ENCODE data around the gene CUL2. TPM values are rescaled to one million over a fixed set of nuclear protein-coding genes. Genes with fewer than 3 reads are reported as not detected.
"Not testable (repeated sequence)": the region's sequence is repeated elsewhere in the genome, so short reads cannot be mapped to it uniquely, and the experiment has no call there.

CUL2 gene
- total RNA-seq (2014; rRNA removed; shearing (Covaris generic)) = 20.6 and 21.7 TPM in 2 replicates

DNA sequence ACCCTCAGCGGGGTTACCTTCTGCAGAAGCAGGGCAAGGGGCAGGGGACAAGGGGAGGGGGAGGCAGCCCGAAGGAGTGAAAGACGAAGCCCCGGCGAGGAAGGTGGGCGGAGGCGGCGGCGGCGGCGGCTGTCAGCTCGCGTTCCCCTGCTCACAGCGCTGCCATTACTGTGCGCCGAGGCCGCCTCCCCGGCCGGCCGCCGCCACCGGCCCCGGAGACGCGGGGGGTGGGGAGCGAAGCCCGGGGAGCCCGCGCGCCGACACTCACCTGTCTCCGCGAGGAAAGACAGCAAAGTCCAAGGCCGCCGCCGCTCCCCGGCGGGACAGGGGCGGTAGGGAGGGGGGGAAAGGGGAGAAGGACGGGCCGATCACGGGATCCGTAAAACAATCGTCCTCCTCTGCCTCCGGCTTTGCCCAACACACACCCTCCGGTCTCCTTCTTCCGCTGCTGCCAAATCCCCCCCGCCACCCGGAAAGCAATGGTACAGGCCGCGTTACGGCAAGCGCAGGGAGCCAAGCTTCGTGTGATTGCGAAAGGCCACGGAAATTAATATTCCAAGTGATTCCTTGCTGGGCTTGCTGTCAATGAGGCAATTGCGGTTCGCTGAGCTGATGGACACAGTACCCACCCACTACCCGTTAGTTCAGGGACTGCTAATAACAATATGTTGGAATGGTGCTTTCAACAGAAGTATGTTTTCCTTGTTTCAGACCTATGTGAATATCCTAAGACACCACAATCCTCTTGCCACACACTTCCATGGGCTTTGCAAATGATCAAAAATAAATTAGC, at the start of gene CUL2:
Gene CUL2 (minus strand): TSS at position 180 of the 793 bp plus-strand sequence. CDS start 19,024 bp downstream, outside the sequence.
- peak; percentile 91 for DNase-seq (ENCODE audit: low read depth)

DNA sequence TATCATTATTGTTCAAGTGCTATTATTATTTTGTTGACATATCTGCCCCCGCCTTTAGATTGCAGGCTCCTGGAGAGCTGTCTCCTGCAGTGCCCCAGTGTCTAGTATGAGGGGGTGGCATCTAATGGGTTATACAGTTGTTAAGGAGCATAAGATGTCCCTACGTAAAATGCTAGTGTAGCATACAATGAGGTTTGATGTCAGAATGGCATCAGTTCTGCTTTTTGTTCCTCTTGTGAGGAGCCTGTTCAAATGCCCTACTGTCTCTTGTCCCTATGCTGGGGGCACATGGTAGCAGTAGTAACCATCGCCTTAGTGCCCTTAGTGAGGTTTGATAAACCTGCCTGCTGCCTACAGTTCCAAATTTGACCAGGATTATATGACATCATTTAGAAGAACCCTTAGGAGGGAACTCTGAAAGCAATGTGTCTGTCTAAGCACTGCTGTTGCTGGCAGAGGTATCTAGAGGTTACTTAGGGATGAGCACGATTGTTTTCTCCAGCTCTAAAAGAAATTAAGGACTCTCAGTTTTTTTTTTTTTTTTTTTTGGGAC, 46.2 kb upstream of the CUL2 start:
- DNase-seq (ENCODE audit: low read depth) = no peak

DNA sequence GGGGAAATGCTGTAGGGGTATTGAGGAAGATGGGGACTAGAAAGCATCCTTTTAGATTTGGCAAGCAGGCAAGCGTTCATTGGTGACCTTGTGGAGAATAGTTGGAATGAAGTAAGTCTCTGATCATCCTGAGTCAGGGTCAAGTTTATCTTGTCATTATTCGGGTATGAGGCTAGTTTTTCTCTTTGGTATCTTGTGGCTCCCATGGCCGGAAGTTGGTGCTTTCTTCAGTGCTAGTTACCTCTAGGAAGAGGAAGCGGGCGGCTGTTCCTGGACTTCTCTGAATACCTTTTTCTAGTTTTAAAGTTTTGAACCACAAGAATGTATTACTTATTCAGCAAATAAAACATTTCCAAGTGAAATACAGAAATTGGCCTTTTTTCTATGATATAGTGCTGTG, 45.7 kb upstream of the CUL2 start:
- no peak for DNase-seq (ENCODE audit: low read depth)

DNA sequence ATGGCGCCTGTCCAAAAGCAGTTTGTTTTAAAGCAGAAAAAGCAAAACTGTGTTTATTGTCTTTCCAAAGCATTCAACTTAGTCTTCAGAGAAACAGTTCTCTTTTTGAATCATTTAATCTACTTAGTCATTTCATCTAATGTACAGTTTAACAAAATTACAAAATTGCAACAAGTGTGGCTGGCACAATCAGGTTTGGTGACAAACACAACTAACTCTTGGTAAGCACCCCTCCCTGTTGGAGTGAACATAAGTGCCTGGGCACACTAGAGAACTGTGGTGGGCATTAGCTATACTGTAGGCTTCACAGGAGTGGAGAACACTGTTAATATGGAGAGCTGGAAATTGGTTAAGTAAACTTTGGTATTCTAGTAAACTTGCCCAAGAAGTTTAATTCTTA, 43.4 kb upstream of the CUL2 start:
- no peak for DNase-seq (ENCODE audit: low read depth)

DNA sequence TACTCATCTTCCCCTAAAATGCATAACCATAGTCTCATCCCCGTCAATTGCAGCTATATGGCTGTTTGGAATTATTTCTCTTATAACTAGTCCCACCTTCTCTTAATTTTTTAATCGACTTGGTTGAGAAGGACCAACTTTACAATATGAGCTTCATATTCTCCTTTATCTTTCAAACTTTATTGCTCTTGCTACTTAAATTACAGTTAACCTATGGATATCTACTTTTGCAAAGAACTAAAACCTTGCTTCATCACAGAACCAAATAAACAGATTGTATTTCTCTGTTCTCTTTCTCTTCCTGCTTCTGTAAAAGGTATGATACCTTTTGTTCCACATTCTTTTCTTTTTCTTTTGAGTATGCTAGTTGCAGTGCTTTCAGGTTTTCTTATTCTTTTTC, 42.6 kb upstream of the CUL2 start:
- DNase-seq (ENCODE audit: low read depth) = no peak

DNA sequence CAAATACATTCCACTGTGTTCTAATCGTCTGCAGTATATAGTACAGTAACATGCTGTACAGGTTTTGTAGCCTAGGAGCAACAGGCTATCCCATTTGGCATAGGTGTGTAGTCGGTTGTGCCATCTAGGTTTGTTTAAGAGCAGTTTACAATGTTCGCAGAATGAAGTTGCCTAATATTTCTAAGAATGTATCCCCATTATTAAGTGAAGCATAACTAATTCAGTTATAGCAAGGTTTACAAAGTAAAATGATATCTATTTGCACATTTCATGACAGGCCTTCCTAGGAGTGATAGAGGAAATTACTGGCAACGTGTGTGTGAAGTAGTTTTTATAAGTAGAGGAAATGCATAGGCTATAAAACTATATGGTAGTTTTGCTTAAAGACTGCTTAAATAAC, 40.5 kb upstream of the CUL2 start:
- no peak for DNase-seq (ENCODE audit: low read depth)

DNA sequence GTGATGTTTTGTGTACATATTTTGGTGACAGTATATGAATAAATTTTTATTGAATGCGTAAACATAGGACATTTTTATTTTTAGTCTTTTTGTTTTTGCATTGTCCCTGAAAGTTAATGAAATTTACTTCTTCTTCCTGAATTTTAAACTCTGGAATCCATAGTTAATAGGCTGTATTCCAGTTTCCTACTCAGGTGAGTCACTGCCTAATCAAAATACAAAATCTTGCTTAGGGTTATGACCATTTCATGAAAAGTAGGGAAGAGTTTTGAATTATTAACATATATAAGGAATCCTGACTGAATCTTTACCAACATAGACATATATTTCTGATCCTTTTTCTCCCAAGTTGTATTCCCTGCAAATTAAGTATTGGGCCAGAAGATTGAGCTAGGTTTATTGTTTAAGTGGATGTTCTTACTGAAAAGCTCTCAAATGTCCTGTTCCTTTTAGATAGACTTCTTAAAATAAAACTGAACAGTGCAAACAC, 39.1 kb upstream of the CUL2 start:
- no peak for DNase-seq (ENCODE audit: low read depth)

DNA sequence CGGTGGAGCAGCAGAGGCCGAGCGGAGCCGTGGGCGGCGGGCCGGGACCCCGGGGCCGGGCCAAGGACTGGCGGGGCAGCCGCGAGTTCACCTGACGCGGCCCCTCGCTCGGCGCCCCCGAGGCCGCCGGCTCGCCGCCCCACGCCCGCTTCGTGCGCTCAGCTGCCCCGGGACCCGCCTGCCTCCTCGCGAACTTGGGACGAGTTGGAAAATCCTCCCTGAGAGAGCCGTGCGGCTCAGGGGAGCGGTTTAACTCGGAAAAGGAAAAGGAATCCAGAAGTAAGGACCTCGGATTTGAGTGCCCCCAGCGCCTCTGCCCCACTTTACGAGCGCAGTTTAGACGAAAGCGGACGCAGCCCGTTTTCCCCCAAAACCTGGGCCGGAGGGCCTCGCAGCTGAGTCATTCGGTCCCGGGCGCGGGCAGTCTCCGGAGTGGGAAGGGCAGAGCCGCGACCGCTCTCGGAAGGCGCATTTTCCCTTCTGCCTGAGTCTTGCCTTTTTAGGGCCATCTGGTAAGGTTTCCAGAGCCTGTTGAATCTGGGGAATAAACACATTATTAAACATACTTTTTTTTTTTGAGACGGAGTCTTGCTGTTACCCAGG, 37.2 kb upstream of the CUL2 start:
- peak; percentile 60 for DNase-seq (ENCODE audit: low read depth)

DNA sequence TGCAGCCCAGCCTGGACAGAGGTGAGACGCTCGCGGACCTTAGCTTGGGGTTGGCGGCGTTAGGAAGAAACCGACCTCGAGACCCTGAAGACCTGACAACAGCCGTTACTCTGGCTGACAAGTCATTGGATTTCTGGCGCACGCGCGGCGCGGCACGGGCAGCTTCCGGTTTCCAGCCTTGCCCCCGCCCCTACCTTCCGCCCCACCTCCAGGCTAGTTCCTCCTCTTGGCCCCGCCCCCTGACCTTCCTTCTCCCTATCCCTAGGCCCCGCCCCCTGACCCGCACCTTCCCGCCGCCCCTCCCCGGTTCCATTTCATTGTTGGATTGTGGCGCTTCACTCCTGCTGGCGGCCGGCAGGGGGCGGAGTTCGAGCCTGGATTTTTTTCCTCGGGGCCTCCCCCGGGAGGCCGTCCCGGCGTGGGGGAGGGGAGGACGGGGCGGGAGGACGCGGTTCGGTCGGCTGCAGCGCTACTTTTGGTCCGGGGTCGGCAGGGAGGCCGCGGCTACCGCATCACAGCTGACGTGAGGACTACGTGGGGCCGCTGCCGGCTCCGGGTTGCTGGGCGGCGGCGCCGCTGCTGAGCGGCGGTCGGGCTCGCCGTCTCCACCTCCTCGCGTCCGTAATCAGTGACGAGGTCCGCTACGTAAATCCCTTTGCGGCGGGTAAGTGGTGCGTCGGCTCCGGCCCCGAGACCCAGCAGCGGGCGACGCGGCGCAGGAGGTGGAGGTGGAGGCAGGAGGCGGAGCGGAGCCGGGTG, 36.6 kb upstream of the CUL2 start, which contains the start of gene CREM:
Gene CREM (plus strand): TSS at position 317 of the 759 bp plus-strand sequence. CDS start 10,990 bp downstream, outside the sequence.
- peak; percentile 90 for DNase-seq (ENCODE audit: low read depth)

DNA sequence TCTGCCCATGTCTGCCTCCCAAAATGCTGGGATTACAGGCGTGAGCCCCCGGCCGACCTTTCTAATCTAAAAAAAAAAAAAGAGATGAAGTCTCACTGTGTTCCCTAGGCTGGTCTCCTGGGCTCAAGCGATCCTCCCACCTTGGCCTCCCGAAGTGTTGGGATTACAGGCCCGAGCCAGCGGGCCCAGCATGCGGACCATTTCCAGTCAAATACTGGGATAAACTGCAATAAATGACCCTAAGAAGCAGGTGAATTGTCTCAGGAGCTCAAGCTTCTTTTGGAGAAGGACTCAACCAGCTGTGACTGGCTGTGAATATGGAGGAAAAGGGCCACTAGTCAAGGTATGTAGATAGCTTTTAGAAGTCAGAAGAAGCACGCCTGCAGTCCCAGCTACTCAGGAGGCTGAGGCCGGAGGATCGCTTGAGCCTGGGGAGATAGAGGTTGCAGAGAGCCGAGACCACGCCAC, 36.0 kb upstream of the CUL2 start:
- no peak for DNase-seq (ENCODE audit: low read depth)

DNA sequence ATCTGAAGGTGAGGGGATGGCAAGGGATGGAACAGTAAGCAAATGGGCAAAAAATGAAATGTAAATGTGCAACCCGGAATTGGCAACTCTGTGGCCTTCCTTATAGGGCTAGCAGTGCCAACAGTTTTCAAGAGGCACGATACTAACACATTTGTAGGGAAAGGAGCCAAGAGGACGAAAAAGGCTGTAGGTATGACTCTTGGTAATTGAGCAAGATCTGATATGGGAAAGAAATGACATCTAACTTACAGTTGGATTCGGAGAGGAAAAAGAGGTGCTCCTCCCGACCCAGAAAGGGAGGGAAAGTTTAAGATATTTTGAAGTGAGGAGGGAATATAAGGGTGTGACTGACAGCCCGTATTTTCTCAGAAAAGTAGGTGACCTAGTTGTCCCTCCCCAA, 34.4 kb upstream of the CUL2 start:
- DNase-seq (ENCODE audit: low read depth) = no peak

DNA sequence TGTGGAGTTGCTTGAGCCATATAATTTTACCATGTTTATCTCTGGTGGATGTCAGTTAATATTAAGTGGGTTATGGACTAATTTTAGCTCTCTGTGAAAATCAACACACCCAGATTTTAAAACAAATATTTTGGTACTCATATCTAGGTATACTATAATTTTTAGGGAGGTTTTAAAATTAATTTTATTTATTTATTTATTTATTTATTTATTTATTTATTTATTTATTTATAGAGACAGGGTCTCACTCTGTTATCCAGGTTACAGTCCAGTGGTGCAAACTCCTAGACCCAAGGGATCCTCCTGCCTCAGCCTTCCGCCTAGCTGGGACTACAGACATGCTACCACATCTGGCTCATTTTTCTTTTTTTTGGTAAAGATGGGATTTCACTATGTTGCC, 29.2 kb upstream of the CUL2 start:
- no peak for DNase-seq (ENCODE audit: low read depth)

DNA sequence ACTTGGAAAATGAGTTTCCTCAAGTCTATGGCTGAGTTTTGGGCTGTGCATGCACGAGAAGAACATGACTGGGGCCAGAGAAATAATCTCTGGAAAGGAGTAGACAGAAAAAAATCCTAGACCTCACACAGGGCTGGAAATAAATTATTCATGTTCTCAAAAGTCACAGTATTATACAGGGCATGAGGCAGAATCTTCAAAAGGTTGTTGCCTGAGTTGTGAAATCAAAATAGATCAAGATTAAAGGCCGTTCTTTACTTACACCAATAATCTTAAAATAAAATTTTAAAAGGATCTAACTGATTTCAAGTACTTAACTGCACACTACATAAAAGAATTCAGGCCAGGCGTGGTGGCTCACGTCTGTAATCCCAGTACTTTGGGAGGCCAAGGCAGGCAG, 22.4 kb upstream of the CUL2 start:
- DNase-seq (ENCODE audit: low read depth) = no peak

DNA sequence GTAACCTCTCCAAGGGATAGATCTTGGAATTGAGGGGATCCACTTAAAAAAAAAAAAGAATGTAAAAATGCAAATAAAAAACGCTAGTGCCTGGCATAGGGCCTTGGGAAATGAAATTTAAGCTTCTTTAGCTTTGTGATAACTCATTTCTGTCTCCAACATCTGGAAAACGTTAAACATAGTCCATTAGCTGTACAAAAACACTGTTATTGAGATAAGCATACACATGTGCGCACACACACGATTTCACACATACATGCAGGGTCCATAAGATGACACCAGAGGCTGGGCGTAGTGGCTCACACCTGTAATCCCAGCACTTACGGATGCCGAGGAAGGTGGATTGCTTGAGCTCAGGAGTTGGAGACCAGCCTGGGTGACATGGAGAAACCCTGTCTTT, 13.7 kb upstream of the CUL2 start:
- no peak for DNase-seq (ENCODE audit: low read depth)

DNA sequence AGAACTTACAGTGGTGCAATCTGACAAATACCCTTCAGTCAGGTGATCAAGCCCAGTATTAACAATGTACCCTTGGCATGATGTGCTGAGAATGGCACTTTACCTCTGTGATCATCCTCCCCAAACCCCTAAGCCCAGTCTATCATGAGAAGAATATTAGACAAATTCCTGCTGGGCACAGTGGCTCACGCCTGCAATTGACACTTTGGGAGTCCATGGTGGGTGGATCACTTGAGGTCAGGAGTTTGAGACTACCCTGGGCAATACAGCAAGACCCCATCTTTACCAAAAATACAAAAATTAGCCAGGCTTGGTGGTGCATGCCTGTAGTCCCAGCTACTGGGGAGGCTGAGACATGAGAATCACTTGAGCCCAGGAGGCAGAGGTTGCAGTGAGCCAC, 7.4 kb upstream of the CUL2 start:
- no peak for DNase-seq (ENCODE audit: low read depth)

DNA sequence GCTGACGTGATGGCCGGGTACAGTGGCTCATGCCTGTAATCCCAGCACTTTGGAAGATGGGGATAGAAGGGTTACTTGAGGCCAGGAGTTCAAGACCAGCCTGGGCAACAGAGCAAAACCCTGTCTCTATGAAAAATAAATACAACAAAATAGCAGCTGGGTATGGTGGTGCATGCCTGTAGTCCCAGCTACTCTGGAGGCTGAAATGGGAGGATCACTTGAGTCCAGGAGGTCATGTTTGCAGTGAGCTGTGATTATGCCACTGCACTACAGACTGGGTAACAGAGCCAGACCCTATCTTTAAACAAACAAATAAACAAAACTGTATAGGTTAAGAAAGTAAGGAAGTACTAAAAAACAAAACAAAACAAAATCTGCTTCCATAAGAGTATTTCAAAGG, 6.2 kb upstream of the CUL2 start:
- DNase-seq (ENCODE audit: low read depth) = no peak

DNA sequence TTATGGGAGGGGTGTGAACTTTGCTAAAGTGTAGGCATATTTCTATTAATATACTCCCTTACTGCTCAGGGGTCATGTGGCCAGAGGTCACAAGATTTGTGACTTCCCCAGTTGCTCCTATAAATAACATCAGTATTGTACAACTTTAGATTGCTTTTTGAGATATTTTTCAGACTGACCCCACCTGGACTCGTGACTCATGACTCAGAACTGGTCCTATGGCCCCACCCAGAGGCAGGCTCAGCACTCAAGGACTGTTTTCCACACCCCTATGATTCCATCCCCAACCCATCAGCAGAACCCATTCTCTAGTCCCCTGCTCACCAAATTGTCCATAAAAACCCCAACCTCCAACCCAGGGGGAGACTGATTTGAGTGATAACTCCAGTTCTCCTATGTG, 2.7 kb upstream of the CUL2 start:
- peak; percentile 3 for DNase-seq (ENCODE audit: low read depth)

DNA sequence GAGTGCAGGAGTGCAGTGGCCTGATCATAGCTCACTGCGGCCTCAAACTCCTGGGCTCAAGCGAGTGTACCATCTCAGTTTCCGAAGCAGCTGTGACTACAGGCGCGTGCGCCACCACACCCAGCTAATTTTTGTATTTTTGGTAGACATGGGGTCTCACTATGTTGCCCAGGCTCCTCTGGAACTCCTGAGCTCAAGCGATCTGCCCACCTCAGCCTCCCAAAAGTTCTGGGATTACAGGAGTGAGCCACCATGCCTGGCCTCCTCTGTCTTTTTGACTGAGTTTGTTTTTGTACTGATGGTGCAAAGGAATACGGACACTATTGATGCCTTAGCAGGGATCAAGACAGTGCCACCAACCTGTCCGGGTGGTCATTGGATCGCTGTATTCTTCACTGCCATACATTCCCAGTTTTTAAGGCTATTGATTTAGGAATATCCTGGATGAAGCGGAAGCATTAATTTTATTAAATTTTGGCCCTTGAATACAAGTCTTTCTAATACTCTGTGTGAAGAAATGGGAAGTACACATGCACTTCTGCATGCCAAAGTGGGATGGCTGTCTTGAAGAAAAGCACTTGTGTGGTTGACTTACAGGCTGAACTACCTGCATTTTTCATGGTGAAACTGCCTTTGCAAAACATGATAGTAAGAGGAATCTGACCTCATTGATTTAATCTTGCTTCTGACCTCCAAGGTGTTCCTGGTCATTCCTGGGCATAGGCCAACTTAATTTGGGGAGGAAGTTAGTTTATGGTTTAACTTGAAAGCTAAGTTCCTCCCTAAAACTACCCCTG, 2.1 kb upstream of the CUL2 start:
- no peak for DNase-seq (ENCODE audit: low read depth)

DNA sequence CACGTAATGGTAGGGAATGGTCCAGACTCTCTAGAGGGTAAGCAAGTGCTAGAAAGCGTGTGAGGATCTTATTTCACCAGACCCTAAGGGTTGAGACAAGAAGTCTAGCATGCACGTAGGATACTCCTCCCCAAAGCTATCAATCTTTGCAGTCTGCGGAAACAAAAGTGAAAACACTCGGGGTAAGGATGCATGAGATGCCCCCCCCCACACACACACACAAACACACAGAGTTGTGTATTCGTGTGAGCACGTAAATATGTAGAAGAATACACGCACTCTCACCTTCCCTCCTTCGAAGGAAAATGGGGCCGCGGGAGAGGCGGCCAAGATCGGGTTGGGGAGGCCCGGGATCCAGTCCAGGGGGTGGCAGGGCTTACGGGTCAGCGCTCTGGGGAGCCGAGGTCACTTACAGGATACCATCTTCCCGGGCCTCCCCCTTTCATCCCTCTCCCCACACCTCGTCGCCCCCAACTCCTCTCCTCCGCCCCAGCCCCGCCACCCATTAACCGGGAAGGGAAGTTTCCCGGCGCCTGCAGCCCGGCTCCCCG, 455 bp downstream of the CUL2 start:
- peak; percentile 3 for DNase-seq (ENCODE audit: low read depth)

DNA sequence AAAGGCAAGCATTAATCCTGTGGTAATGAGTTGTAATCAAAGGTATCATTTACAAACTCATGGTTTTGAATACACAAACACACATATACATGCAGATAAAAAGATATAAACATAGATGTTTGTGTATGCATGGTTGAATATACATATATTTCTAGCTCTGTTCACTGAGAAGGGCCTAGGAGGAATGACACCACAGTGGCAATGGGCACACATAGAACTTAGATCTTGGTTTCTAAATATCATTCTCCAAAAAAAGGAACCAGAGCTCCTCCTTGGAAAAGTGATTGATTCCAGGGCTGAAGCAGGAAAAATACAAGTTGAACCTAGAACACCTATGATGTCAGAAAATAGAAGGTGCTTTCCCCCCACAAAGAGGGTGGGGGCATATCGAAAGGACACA, 6.9 kb downstream of the CUL2 start:
- no peak for DNase-seq (ENCODE audit: low read depth)

DNA sequence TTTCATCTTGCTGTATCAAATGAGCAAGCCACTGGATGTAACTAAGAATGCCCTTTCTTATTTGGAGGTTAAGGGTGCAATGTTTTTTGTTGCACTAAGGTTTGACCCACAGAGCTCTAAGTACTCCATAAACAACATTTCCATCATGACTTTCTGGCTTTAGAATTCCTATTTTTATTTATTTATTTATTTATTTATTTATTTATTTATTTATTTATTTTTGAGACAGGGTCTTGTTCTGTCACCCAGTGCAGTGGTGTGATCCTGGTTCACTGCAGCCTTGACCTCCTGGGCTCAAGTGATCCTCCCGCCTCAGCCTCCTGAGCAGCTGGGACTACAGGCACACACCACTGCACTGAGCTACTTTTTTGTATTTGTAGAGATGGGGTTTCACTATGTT, 9.9 kb downstream of the CUL2 start:
- DNase-seq (ENCODE audit: low read depth) = not testable (repeated sequence)

Data from Daoy (cell line).